22Rv1 (cell line): ENCODE measurements around the gene GPNMB.

Experiments
- CTCF ChIP-seq: fragments of 450-650 bp; IDR thresholded peaks from 2 replicates; pipeline ENCODE4 v1.5.1; 2017; ENCODE audit warnings: mild to moderate bottlenecking
- ZFX ChIP-seq: fragments of 450-650 bp; IDR thresholded peaks from 2 replicates; pipeline ENCODE4 v1.6.1; 2017; ENCODE audit warnings: antibody characterized with exemption, borderline replicate concordance

GRCh38 chr7:23207021-23207420, 39.6 kb upstream of the GPNMB start:
- no peak for TF ChIP-seq CTCF
- no peak for TF ChIP-seq ZFX
